ENCODE results near the gene GATA2.

The GATA2 gene

DNA sequence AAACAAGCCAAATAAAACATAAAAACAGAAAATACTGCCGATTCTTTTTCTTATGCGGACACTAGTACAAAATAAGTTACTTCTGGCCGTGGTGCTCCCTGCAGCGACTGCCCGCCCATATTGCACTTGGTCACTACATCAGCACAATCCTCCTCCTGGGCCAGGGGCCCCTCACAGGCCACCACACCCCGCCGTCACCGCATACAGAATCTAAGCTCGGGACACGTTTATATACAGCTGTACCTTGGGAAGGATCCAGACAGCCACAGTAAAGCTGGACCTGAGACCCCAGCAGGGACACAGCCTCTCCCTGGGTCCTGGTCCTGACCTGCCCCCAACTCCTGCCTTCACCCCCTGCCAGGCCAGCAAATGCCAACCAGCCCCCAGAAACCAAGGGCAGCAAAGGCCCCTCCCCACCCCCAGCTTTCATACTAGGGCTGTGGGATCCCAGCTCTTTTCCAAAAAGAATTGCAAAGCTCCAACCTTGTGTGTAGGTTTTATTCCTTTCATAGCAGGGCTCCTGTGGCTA is 13.4 kb downstream of the GATA2 start:
- no CpG with 5 or more reads among the region's 10 CpGs for WGBS (ENCODE audit: extremely low coverage, insufficient coverage, insufficient read length)
- Histone ChIP-seq H3K23ac (ENCODE audit: low read length) (no peak overlapping the region), H3K4ac (ENCODE audit: low read depth, low read length) (no peak overlapping the region), H3K36me3 (ENCODE audit: control insufficient read depth in 1 of 2, insufficient read depth in 2 of 2, low read length in 2 of 2) (peaks cover 45% of the 10 kb centered on the region in 2 experiments), H3K9ac (ENCODE audit: low read length) (no peak overlapping the region), H3K14ac (ENCODE audit: low read length) (no peak overlapping the region), H3K27me3 (ENCODE audit: insufficient read depth, low read length) (no peaks in the 10 kb centered on the region), H2BK5ac (ENCODE audit: low read depth, low read length, poor library complexity) (no peak overlapping the region), H3K9me3 (ENCODE audit: insufficient read depth, low read depth, low read length) (no peaks in the 10 kb centered on the region), H2AK5ac (ENCODE audit: low read length) (no peak overlapping the region), H4K91ac (ENCODE audit: low read depth, low read length) (no peak overlapping the region), H3K79me1 (ENCODE audit: low read length) (peaks cover 17% of the 10 kb centered on the region), H3K79me2 (ENCODE audit: control insufficient read depth, insufficient read depth, low read length, poor library complexity) (peaks cover 7% of the 10 kb centered on the region), H3K4me2 (ENCODE audit: low read length) (no peak overlapping the region), H4K8ac (ENCODE audit: low read depth, low read length) (no peak overlapping the region), H2BK12ac (ENCODE audit: low read length) (no peak overlapping the region), H3K18ac (ENCODE audit: low read length) (no peak overlapping the region), H2BK120ac (ENCODE audit: insufficient read depth, low read length, poor library complexity) (no peak overlapping the region), H4K12ac (ENCODE audit: low read depth, low read length) (no peak overlapping the region), H2AFZ (ENCODE audit: insufficient read depth, low read length, poor library complexity) (no peak overlapping the region), H3K27ac (ENCODE audit: low read depth, low read length) (no peak overlapping the region), H3K4me1 (ENCODE audit: control insufficient read depth in 1 of 2, insufficient read depth in 2 of 2, low read length in 2 of 2) (peaks cover 15 to 24% of the 10 kb centered on the region in 2 experiments), H3K4me3 (ENCODE audit: low read depth, low read length) (no peak overlapping the region)
- DNase-seq: no peak

DNA sequence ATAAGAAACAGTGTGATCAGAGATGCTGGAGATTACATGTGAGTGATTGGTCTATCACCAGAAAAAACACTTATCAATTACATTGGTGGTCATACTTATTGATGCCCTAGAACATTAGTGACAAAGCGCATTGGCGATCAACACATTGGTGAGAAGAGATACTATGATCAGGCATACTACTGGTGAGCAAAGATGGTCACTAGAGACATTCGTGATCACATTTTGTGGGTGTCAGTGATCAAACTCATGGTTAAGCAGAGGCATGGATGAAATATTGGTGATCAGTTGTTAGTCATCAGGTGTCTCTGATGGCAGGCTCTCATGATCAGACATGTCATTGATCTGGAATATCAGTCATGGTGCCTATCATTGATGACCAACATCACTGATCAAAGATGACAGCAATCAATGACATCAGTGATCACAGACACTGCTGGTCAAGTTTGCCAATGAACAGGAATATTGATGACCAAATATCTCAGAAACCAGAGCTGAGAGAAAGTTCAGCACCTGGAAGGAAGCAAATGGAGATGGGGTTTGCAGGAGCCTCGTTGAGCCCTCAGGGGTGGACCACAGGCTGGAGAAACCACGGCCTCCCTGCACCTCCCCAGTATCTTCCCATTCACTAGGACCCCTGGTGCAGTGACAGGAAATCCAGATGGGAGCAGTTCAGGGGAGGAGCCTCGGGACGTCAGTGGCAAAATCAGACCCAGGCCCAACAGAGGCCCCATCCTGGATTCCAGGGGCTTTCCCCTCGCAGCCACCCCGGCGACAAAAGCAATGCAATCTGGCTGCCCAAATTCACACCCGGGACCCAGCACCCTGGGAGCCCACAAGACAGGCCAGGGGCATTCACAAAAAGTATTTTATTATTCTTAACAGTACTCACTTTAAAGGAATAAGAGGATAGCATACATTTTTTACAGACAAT is 14.2 kb downstream of the GATA2 start:
- H3K4ac ChIP-seq (ENCODE audit: low read depth, low read length): no peak overlapping the region
- no peak overlapping the region for H2BK12ac ChIP-seq (ENCODE audit: low read length)
- H3K79me2 ChIP-seq (ENCODE audit: control insufficient read depth, insufficient read depth, low read length, poor library complexity): peaks cover 3% of the 10 kb centered on the region
- H3K4me2 ChIP-seq (ENCODE audit: low read length): no peak overlapping the region
- H3K9ac ChIP-seq (ENCODE audit: low read length): no peak overlapping the region
- no peak overlapping the region for H4K91ac ChIP-seq (ENCODE audit: low read depth, low read length)
- no peaks in the 10 kb centered on the region for H3K9me3 ChIP-seq (ENCODE audit: insufficient read depth, low read depth, low read length)
- no peak overlapping the region for H3K14ac ChIP-seq (ENCODE audit: low read length)
- no CpG with 5 or more reads among the region's 11 CpGs for WGBS (ENCODE audit: extremely low coverage, insufficient coverage, insufficient read length)
- peaks cover 40 to 41% of the 10 kb centered on the region in 2 experiments for H3K36me3 ChIP-seq (ENCODE audit: control insufficient read depth in 1 of 2, insufficient read depth in 2 of 2, low read length in 2 of 2)
- H3K79me1 ChIP-seq (ENCODE audit: low read length): peaks cover 12% of the 10 kb centered on the region
- no peak overlapping the region for H3K27ac ChIP-seq (ENCODE audit: low read depth, low read length)
- no peak overlapping the region for H2BK120ac ChIP-seq (ENCODE audit: insufficient read depth, low read length, poor library complexity)
- no peak overlapping the region for H4K12ac ChIP-seq (ENCODE audit: low read depth, low read length)
- no peak overlapping the region for H2AFZ ChIP-seq (ENCODE audit: insufficient read depth, low read length, poor library complexity)
- H3K18ac ChIP-seq (ENCODE audit: low read length): no peak overlapping the region
- peaks cover 10 to 18% of the 10 kb centered on the region in 2 experiments for H3K4me1 ChIP-seq (ENCODE audit: control insufficient read depth in 1 of 2, insufficient read depth in 2 of 2, low read length in 2 of 2)
- H2AK5ac ChIP-seq (ENCODE audit: low read length): no peak overlapping the region
- H3K4me3 ChIP-seq (ENCODE audit: low read depth, low read length): no peak overlapping the region
- no peak overlapping the region for H2BK5ac ChIP-seq (ENCODE audit: low read depth, low read length, poor library complexity)
- no peak overlapping the region for H4K8ac ChIP-seq (ENCODE audit: low read depth, low read length)
- no peaks in the 10 kb centered on the region for H3K27me3 ChIP-seq (ENCODE audit: insufficient read depth, low read length)
- no peak overlapping the region for H3K23ac ChIP-seq (ENCODE audit: low read length)
- DNase-seq: no peak

- Histone ChIP-seq H3K4me1 (ENCODE audit: control insufficient read depth in 1 of 2, insufficient read depth in 2 of 2, low read length in 2 of 2) (peaks cover 0 to 5% of the 10 kb centered on the region in 2 experiments), H4K8ac (ENCODE audit: low read depth, low read length) (no peak overlapping the region), H2BK12ac (ENCODE audit: low read length) (no peak overlapping the region), H3K18ac (ENCODE audit: low read length) (no peak overlapping the region), H3K79me1 (ENCODE audit: low read length) (no peaks in the 10 kb centered on the region), H2AFZ (ENCODE audit: insufficient read depth, low read length, poor library complexity) (no peak overlapping the region), H2AK5ac (ENCODE audit: low read length) (no peak overlapping the region), H3K4me2 (ENCODE audit: low read length) (no peak overlapping the region), H4K12ac (ENCODE audit: low read depth, low read length) (no peak overlapping the region), H2BK5ac (ENCODE audit: low read depth, low read length, poor library complexity) (no peak overlapping the region), H3K23ac (ENCODE audit: low read length) (no peak overlapping the region), H3K9me3 (ENCODE audit: insufficient read depth, low read depth, low read length) (no peaks in the 10 kb centered on the region), H3K79me2 (ENCODE audit: control insufficient read depth, insufficient read depth, low read length, poor library complexity) (no peaks in the 10 kb centered on the region), H4K91ac (ENCODE audit: low read depth, low read length) (no peak overlapping the region), H3K27ac (ENCODE audit: low read depth, low read length) (no peak overlapping the region), H3K27me3 (ENCODE audit: insufficient read depth, low read length) (no peaks in the 10 kb centered on the region), H3K36me3 (ENCODE audit: control insufficient read depth in 1 of 2, insufficient read depth in 2 of 2, low read length in 2 of 2) (peaks cover 25 to 28% of the 10 kb centered on the region in 2 experiments), H3K14ac (ENCODE audit: low read length) (no peak overlapping the region), H3K4ac (ENCODE audit: low read depth, low read length) (no peak overlapping the region), H3K4me3 (ENCODE audit: low read depth, low read length) (no peak overlapping the region), H2BK120ac (ENCODE audit: insufficient read depth, low read length, poor library complexity) (no peak overlapping the region), H3K9ac (ENCODE audit: low read length) (no peak overlapping the region)
- DNase-seq: no peak
- no CpG with 5 or more reads among the region's 5 CpGs for WGBS (ENCODE audit: extremely low coverage, insufficient coverage, insufficient read length)
Measured at GRCh38 chr3:128476659-128477058, 16.3 kb downstream of the GATA2 start.

GRCh38 chr3:128475355-128475754 is 17.6 kb downstream of the GATA2 start:
- Histone ChIP-seq H4K91ac (ENCODE audit: low read depth, low read length) (no peak overlapping the region), H3K79me1 (ENCODE audit: low read length) (no peaks in the 10 kb centered on the region), H3K27ac (ENCODE audit: low read depth, low read length) (no peak overlapping the region), H3K9me3 (ENCODE audit: insufficient read depth, low read depth, low read length) (no peaks in the 10 kb centered on the region), H3K4me2 (ENCODE audit: low read length) (no peak overlapping the region), H2AK5ac (ENCODE audit: low read length) (no peak overlapping the region), H3K18ac (ENCODE audit: low read length) (no peak overlapping the region), H3K23ac (ENCODE audit: low read length) (no peak overlapping the region), H2AFZ (ENCODE audit: insufficient read depth, low read length, poor library complexity) (no peak overlapping the region), H3K4me1 (ENCODE audit: control insufficient read depth in 1 of 2, insufficient read depth in 2 of 2, low read length in 2 of 2) (peaks cover 0 to 3% of the 10 kb centered on the region in 2 experiments), H3K27me3 (ENCODE audit: insufficient read depth, low read length) (no peaks in the 10 kb centered on the region), H3K9ac (ENCODE audit: low read length) (no peak overlapping the region), H3K14ac (ENCODE audit: low read length) (no peak overlapping the region), H2BK5ac (ENCODE audit: low read depth, low read length, poor library complexity) (no peak overlapping the region), H3K79me2 (ENCODE audit: control insufficient read depth, insufficient read depth, low read length, poor library complexity) (no peaks in the 10 kb centered on the region), H3K4ac (ENCODE audit: low read depth, low read length) (no peak overlapping the region), H3K4me3 (ENCODE audit: low read depth, low read length) (no peak overlapping the region), H4K12ac (ENCODE audit: low read depth, low read length) (no peak overlapping the region), H2BK120ac (ENCODE audit: insufficient read depth, low read length, poor library complexity) (no peak overlapping the region), H2BK12ac (ENCODE audit: low read length) (no peak overlapping the region), H4K8ac (ENCODE audit: low read depth, low read length) (no peak overlapping the region), H3K36me3 (ENCODE audit: control insufficient read depth in 1 of 2, insufficient read depth in 2 of 2, low read length in 2 of 2) (peaks cover 12 to 15% of the 10 kb centered on the region in 2 experiments)
- DNase-seq: no peak
- WGBS (ENCODE audit: extremely low coverage, insufficient coverage, insufficient read length): no CpG with 5 or more reads among the region's 8 CpGs
